Myocyte (in vitro differentiated cells): Measurements from ENCODE around the gene IFNG. TPM values are rescaled to one million over a fixed set of nuclear protein-coding genes. Genes with fewer than 3 reads are reported as not detected.
A peak's percentile ranks its signal among the peaks of the same experiment; 100 is the strongest.

Experiments used
- DNase-seq: peaks from one replicate; pipeline ENCODE4 v3.0.0-alpha.2; 2012; ENCODE audit warnings: low read depth
- total RNA-seq: library from RNA; depleted of rRNA; stranded (reverse); fragments of >200 nt; gene quantifications from 2 replicates; pipeline ENCODE4 v1.2.3, GENCODE V29; 2014

The IFNG gene
- total RNA-seq, 1 donor from 2014 or later = not detected

GRCh38 chr12:68169213-68169889, 9.8 kb upstream of the IFNG start:
- no peak for DNase-seq

GRCh38 chr12:68166317-68166831, 6.8 kb upstream of the IFNG start:
- DNase-seq = no peak

DNA sequence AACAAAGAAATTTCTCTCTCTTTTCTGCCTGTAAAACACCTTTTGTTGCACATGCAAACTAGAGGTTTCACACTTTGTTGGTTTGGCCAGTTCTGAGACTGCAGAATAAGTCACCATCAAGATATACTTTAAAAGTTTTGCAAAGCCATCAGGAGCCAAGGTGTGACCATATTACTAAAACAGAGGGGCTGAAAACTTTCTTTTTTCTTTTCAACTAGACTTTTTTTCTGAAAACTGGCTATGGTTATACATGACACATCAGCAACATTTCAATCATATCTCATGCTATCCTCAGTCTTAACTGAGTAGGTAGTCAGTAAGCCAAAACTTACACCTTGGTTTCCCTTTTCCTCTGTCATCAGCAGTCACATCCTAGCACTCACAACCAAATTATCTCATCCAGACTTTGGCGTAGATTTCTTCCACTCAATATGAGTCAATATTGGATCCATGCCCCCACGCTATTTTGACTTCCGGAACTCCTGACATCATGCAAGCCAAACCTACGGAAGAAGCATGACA, 4.1 kb upstream of the IFNG start:
- DNase-seq = no peak

DNA sequence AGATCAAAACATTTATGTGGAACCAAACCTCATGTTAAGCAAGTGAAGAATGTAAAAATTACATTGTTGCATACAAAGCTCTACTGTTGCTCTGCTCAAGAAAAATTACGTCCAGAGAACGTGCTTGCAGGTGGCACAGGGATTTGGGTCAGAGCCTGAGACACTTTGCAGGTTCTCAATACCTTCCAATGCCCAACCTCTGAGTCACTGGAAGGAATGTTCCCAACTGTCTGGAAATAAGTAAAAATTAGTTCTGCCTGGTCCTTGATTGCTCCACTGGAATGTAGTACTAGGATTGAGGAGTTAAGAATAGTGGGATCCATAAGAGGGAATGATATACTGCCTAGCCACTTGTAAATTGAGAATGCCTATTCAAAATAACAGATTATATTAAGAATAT, 2.8 kb upstream of the IFNG start:
- no peak for DNase-seq

GRCh38 chr12:68158432-68158831, 1.1 kb downstream of the IFNG start:
- DNase-seq = peak; percentile 68

DNA sequence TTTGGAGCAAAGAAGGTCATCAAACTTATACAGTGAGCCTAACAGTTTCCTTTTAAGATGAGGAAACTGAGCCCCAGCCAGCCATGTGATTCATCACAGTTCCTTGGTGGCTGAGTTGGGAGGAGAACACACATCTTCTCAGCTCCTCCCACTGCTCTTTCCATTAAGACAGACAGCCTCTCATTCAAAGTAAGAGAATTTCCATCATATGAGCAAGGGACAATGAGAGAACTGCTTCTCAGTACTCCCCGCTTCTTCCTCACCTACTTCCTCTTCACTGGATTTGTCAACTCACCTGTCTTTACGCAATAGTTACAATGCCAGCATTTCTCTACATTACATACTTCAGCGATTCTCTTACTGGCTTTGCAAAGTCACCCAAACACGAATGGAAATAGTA, 2.2 kb downstream of the IFNG start:
- no peak for DNase-seq

DNA sequence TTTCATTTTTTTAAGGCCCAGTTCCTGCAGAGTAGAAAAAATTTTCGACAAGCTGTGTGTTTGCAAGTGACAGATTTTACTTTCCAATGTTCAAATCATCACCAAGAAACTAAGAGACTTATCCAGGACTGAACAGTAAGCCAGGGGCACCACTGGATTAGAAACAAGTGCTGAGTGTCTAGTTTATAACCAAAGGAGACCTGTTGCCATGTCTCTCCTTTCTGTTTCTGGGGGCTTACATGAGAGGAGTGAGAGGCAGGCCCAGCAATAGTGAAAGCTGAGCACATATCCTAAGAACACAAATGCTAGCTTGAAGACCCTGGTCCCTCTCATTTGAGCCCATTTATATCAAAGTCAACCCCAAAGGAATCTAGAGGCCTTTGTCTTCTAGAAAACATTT, 2.9 kb downstream of the IFNG start:
- DNase-seq = no peak

GRCh38 chr12:68154779-68155178, 4.8 kb downstream of the IFNG start:
- peak; percentile 18 for DNase-seq

DNA sequence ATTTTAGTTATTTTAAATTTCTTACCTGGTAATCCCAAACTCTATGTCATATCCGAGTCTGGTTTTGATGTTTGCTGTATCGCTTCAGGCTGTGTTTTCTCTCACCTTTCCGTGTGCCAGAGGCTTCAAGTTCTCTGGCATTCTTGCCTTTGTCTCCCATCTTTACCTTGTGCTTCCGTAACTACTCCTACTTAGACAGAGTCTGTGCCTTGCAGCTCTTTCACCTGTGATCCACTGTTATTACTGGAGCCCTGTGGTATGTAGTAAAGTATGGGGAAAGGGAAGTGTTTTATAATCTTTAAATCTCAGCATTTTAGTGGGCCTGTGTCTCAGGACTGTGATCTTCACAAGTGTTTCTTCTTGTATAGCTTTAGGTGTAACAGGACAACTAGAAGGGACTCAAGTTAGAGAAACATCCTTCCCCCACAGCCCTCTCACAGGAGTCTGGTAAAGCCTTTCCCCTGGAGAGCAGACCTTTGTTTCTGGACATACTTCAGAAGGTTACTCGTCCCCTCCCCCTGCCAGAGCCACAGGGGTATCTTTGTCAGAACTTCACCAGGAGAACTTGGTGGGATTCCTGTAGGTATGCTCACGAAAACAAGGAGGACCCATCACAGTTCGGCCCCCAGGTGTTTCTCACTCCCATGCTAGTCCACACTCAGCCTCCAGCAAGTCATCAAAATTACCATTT, 11.1 kb downstream of the IFNG start:
- no peak for DNase-seq

GRCh38 chr12:68140556-68140955, 19.0 kb downstream of the IFNG start:
- no peak for DNase-seq

- no peak for DNase-seq
These were observed 19.6 kb downstream of the IFNG start for GRCh38 chr12:68139941-68140340.

GRCh38 chr12:68139001-68139400, 20.5 kb downstream of the IFNG start:
- DNase-seq = no peak

GRCh38 chr12:68138480-68138879, 21.1 kb downstream of the IFNG start:
- DNase-seq = no peak

DNA sequence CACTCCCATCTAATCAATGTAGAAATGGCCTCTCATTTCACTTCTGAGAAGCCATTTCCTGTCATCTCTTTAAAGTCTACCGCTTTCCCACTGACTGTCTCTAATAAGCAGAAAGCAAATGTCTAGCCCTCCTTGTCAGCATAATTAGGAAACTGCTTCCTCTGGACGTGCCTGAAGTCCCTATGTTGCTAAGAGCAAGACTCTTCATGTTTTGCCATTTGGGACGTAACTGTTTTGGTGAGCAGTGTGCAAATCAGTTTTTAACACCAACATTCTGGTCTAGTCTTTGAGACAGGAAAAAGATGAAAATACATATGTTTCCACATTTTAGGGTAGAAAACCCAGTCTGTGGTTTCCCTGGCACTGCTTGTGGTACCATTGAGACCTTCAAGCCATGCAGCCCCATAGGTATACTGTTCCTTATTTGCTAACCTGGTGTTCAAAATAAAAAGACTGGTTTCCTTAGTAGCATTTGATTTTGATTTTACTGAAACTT, 22.2 kb downstream of the IFNG start:
- no peak for DNase-seq

GRCh38 chr12:68135520-68135919, 24.0 kb downstream of the IFNG start:
- no peak for DNase-seq

- no peak for DNase-seq
These were observed 27.6 kb downstream of the IFNG start for GRCh38 chr12:68131867-68132414.

GRCh38 chr12:68129979-68130378, 29.6 kb downstream of the IFNG start:
- DNase-seq = no peak

DNA sequence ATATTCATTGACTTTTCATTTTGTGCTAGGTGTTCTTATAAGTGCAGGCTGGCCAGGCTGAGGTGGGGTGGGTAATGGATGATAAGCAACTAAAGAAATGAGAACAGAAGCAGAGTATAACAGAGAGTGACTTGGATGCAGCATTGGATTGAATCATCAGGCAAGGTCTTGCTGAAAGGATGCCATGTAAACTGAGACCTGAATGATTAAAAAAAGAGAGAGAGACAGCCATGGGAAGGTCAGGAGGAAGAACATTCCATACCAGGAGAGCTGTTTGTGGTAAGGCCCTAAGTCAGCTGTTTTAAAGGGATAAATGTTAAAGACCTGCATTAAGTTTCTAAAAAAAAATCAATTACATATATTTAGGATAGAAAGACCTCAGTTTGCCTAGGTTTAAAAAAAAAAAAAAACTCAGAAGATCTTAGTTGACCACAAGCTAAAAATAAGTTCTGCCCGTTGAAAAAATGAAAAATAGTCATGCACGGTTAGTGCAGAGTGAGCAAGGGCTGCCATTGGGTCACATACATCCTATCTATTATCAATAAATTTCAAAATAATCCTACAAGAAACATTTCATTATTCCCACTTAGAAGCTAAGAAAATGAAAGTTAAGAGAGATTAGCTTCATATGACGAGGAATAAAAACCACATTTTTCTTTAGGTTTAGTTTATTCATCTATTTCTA, 37.2 kb downstream of the IFNG start:
- DNase-seq = peak; percentile 84

DNA sequence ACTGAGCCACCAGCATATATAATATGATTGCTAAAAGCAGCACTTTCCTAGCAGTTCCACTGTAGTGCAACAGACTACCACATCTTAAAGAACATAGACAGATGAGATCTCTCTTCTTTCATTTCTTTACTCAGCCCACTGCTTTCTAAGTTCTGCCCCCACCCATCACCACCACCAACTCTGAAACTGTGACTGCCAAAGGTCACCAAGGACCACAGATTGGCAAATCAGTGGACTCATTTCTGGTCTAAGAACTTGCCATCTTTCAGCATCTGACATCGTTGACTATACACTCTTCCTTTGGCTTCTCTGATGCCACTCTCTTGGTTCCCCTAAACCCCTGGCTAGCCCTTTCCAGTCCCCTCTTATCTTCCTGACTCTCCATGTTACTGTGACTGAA, 38.4 kb downstream of the IFNG start:
- DNase-seq = no peak

GRCh38 chr12:68119724-68120211, 39.8 kb downstream of the IFNG start:
- DNase-seq = peak; percentile 90

DNA sequence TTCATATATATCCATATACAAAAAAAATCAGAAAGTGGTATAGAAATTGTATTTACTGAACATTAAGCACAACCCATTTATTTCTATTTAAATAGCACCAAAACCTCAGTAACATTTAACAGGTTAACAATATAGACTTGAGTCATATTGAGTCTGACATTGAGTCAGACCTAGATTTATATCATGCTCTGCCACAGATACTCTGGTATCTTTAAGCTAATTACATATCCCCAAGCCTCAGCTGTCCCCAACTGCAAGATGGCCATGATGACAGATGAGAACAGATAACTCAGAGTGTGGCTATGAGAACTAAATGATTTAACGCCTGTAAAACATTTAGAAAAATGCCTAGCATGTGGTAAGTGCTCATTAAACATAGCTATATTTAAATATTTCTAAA, 40.3 kb downstream of the IFNG start:
- DNase-seq = peak; percentile 63
